NCI-H2227 treated with DMSO at 0.1 percent for 48 hours (cell line): ENCODE measurements around the gene VASH1.

Experiments used
- DNase-seq: peaks from one replicate; lab custom pipeline; 2025; lab: John Stamatoyannopoulos, UW

VASH1 gene

GRCh38 chr14:76742966-76743365, 18.3 kb upstream of the VASH1 start:
- DNase-seq: no peak

- no peak for DNase-seq
Observed at GRCh38 chr14:76752744-76753143, 8.5 kb upstream of the VASH1 start.

- DNase-seq: no peak
Observed at GRCh38 chr14:76753541-76754198, 7.6 kb upstream of the VASH1 start.

- DNase-seq: no peak
Observed at GRCh38 chr14:76754586-76754985, 6.7 kb upstream of the VASH1 start.

- DNase-seq: no peak
Observed at GRCh38 chr14:76755610-76756370, 5.5 kb upstream of the VASH1 start.

- no peak for DNase-seq
Observed at GRCh38 chr14:76756371-76756750, 4.9 kb upstream of the VASH1 start.

- DNase-seq: no peak
Observed at GRCh38 chr14:76759589-76759988, 1.7 kb upstream of the VASH1 start.

GRCh38 chr14:76760331-76761135, 735 bp upstream of the VASH1 start:
- no peak for DNase-seq

GRCh38 chr14:76761960-76762410, 717 bp downstream of the VASH1 start:
- no peak for DNase-seq

GRCh38 chr14:76762411-76763095, 1.3 kb downstream of the VASH1 start:
- no peak for DNase-seq

GRCh38 chr14:76763096-76764041, 2.1 kb downstream of the VASH1 start:
- DNase-seq: no peak

- no peak for DNase-seq
Observed at GRCh38 chr14:76765461-76765931, 4.2 kb downstream of the VASH1 start.

GRCh38 chr14:76767681-76768656, 6.7 kb downstream of the VASH1 start:
- DNase-seq: no peak

- DNase-seq: no peak
Observed at GRCh38 chr14:76768671-76769500, 7.6 kb downstream of the VASH1 start.

GRCh38 chr14:76769636-76770292, 8.5 kb downstream of the VASH1 start:
- DNase-seq: no peak

- no peak for DNase-seq
Observed at GRCh38 chr14:76770521-76771436, 9.5 kb downstream of the VASH1 start.

GRCh38 chr14:76771437-76771980, 10.2 kb downstream of the VASH1 start:
- no peak for DNase-seq
